WI38 (cell line): ENCODE data around the gene KRT81.
"Not testable (repeated sequence)": the region's sequence is repeated elsewhere in the genome, so short reads cannot be mapped to it uniquely, and the experiment has no call there.

ENCODE experiments used
- H3K4me3 ChIP-seq: 2 replicates; pipeline ENCODE4 v1.5.1; 2011; ENCODE audit warnings: low read depth, mild to moderate bottlenecking, control low read depth, low read length
- CTCF ChIP-seq: IDR thresholded peaks from 2 replicates; pipeline ENCODE4 v1.5.1; 2012; ENCODE audit warnings: low read depth, mild to moderate bottlenecking, control low read depth, low read length

The KRT81 gene

GRCh38 chr12:52255926-52256583 lies 35.3 kb downstream of the KRT81 start:
- no peak for TF ChIP-seq CTCF
- no peak overlapping the region for H3K4me3 ChIP-seq

- TF ChIP-seq CTCF = no peak
- no peak overlapping the region for H3K4me3 ChIP-seq
Observed at GRCh38 chr12:52254965-52255751, 36.2 kb downstream of the KRT81 start.

- no peak overlapping the region for H3K4me3 ChIP-seq
- TF ChIP-seq CTCF = no peak
Observed at GRCh38 chr12:52254180-52254964, 37.0 kb downstream of the KRT81 start.

- no peak overlapping the region for H3K4me3 ChIP-seq
- no peak for TF ChIP-seq CTCF
Observed at GRCh38 chr12:52253391-52254179, 37.7 kb downstream of the KRT81 start.

- no peak overlapping the region for H3K4me3 ChIP-seq
- TF ChIP-seq CTCF = no peak
Observed at GRCh38 chr12:52252728-52253343, 38.5 kb downstream of the KRT81 start.

GRCh38 chr12:52252175-52252615 lies 39.1 kb downstream of the KRT81 start:
- not testable (repeated sequence) for H3K4me3 ChIP-seq
